ENCODE measurements around the gene RSRC2. TPM values are rescaled to one million over a fixed set of nuclear protein-coding genes. Genes with fewer than 3 reads are reported as not detected.
"Not testable (repeated sequence)": the region's sequence is repeated elsewhere in the genome, so short reads cannot be mapped to it uniquely, and the experiment has no call there.

The RSRC2 gene, protein sequence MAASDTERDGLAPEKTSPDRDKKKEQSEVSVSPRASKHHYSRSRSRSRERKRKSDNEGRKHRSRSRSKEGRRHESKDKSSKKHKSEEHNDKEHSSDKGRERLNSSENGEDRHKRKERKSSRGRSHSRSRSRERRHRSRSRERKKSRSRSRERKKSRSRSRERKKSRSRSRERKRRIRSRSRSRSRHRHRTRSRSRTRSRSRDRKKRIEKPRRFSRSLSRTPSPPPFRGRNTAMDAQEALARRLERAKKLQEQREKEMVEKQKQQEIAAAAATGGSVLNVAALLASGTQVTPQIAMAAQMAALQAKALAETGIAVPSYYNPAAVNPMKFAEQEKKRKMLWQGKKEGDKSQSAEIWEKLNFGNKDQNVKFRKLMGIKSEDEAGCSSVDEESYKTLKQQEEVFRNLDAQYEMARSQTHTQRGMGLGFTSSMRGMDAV
- total RNA-seq, result 10 to 100 TPM; 71.5 to 97.6 TPM

DNA sequence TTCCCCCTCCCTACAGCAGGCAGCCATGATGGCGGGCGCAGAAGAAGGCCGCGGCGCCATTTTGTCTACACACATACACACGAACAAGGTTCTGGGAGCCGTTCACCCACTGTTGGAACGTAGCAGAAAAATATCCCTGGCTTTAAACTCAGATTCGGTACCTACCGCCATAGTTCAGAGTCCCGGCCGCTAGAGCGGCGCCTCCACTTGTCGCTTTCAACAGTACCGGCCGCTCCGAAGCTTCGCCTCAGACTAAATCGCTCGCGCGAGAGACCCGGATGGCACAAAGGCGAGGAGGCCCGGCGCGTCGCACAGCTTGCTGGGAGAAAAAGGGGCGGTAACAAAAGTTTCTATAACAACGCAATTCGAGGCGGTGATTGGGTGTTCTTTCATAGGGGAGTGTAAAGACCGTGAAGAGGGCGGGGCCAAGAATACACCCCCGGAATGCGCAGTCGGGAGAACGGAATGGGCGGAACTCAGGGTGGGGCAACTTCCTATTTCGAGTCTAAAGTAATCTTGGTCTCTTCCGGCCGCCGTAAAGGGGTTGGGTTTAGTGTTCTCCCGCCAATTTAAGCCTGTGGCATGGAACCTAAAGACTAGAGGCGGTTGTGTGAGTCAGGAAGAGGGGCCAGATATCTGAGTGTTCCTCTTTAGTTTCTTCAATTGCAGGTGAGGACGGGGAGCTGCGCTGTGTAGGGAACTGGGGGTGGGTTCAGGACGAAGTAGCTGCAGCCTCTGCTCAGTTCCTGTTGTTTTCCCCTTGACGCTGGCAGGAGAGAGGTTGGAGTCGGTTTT is at the start of gene RSRC2, which contains the start of gene KNTC1:
Gene RSRC2, minus strand, starts transcription at position 254 of the 795 bp plus-strand sequence. Its CDS starts 83 bp downstream, at position 171.
Gene KNTC1, plus strand, starts transcription at position 567 of the 795 bp plus-strand sequence. CDS start 2,815 bp downstream, outside the sequence.
- Histone ChIP-seq H3K27me3 (replicated peaks; ENCODE audit: insufficient read depth) (no peaks in the 10 kb centered on the region), H3K36me3 (peaks cover 1% of the 10 kb centered on the region), H3K27ac (peak within 1 kb of the TSS; percentile 98 to 99), H3K9me3 (no peaks in the 10 kb centered on the region), H3K4me3 (peak within 1 kb of the TSS; percentile 92), H3K4me1 (ENCODE audit: control insufficient read depth in 1 of 2, low read depth in 2 of 2) (peaks cover 29 to 45% of the 10 kb centered on the region in 2 donors)
- TF ChIP-seq, protein P1, sequence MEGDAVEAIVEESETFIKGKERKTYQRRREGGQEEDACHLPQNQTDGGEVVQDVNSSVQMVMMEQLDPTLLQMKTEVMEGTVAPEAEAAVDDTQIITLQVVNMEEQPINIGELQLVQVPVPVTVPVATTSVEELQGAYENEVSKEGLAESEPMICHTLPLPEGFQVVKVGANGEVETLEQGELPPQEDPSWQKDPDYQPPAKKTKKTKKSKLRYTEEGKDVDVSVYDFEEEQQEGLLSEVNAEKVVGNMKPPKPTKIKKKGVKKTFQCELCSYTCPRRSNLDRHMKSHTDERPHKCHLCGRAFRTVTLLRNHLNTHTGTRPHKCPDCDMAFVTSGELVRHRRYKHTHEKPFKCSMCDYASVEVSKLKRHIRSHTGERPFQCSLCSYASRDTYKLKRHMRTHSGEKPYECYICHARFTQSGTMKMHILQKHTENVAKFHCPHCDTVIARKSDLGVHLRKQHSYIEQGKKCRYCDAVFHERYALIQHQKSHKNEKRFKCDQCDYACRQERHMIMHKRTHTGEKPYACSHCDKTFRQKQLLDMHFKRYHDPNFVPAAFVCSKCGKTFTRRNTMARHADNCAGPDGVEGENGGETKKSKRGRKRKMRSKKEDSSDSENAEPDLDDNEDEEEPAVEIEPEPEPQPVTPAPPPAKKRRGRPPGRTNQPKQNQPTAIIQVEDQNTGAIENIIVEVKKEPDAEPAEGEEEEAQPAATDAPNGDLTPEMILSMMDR (IDR thresholded peaks at IDR 0.05), result no peak
- peak; percentile 100 for ATAC-seq (ENCODE audit: insufficient number of reproducible peaks, low FRiP score, low read depth)
- DNase-seq (ENCODE audit: low spot score), result peak; percentile 99

DNA sequence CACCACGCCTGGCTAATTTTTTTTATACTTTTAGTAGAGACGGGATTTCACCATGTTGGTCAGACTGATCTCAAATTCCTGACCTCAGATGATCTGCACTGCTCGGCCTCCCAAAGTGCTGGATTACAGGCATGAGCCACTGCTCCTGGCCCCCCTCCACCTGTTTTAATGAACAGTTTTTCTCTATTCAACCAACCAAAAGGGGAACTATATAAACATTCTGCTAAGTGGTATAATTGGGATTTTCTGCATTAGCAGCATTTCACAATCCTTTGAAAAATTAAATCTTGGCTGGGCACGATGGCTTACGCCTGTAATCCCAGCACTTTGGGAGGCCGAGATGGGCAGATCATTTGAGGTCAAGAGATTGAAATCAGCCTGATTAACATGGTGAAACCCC is 45.1 kb upstream of the RSRC2 start:
- Histone ChIP-seq H3K27ac (no peak overlapping the region), H3K9me3 (no peaks in the 10 kb centered on the region), H3K4me1 (ENCODE audit: control insufficient read depth in 1 of 2, low read depth in 2 of 2) (no peaks in the 10 kb centered on the region), H3K4me3 (no peak overlapping the region), H3K27me3 (replicated peaks; ENCODE audit: insufficient read depth) (no peaks in the 10 kb centered on the region), H3K36me3 (no peaks in the 10 kb centered on the region)
- ATAC-seq (ENCODE audit: insufficient number of reproducible peaks, low FRiP score, low read depth) (no peak), DNase-seq (ENCODE audit: low spot score) (no peak)
- TF ChIP-seq, protein P1 (IDR thresholded peaks at IDR 0.05), result no peak

DNA sequence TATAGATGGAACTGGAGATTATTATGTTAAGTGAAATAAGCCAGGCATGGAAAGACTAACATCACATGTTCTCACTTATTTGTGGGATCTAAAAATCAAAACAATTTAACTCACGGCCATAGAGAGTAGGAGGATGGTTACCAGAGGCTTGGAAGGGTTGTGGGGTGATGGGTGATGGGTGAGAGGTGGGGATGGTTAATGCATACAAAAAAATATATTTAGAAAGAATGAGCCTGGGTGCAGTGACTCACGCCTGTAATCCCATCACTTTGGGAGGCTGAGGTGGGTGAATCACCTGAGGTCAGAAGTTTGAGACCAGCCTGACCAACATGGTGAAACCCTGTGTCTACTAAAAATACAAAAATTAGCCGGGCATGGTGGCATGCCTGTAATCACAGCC is 43.3 kb upstream of the RSRC2 start:
- H3K27me3 ChIP-seq (replicated peaks; ENCODE audit: insufficient read depth); H3K4me3 ChIP-seq; H3K9me3 ChIP-seq; ATAC-seq (ENCODE audit: insufficient number of reproducible peaks, low FRiP score, low read depth); DNase-seq (ENCODE audit: low spot score); H3K27ac ChIP-seq; H3K4me1 ChIP-seq (ENCODE audit: control insufficient read depth in 1 of 2, low read depth in 2 of 2); H3K36me3 ChIP-seq: not testable (repeated sequence)

DNA sequence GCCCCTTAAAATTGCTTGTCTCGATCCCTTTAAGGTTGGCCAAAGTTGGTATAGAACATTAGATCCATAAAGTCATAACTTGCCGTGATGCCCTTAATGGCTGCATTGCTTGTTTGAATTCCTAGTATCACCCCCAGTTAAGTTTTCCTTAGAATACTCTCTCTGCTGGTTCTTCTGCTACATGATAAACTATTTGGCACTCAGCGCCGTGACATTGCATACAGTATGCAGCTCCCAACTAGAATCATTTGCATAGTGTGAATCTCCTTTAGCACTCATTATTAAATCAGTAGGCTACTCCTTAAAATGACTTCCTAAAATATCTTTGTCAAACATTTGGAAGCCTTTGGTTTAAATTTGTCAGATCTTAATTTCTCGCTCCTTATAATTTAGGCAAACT is 42.6 kb upstream of the RSRC2 start:
- Histone ChIP-seq H3K36me3 (no peaks in the 10 kb centered on the region), H3K4me3 (no peak overlapping the region), H3K9me3 (no peaks in the 10 kb centered on the region), H3K27ac (no peak overlapping the region), H3K27me3 (replicated peaks; ENCODE audit: insufficient read depth) (no peaks in the 10 kb centered on the region), H3K4me1 (ENCODE audit: control insufficient read depth in 1 of 2, low read depth in 2 of 2) (no peaks in the 10 kb centered on the region)
- TF ChIP-seq, protein P1 (IDR thresholded peaks at IDR 0.05), result no peak
- DNase-seq (ENCODE audit: low spot score) (no peak), ATAC-seq (ENCODE audit: insufficient number of reproducible peaks, low FRiP score, low read depth) (no peak)

DNA sequence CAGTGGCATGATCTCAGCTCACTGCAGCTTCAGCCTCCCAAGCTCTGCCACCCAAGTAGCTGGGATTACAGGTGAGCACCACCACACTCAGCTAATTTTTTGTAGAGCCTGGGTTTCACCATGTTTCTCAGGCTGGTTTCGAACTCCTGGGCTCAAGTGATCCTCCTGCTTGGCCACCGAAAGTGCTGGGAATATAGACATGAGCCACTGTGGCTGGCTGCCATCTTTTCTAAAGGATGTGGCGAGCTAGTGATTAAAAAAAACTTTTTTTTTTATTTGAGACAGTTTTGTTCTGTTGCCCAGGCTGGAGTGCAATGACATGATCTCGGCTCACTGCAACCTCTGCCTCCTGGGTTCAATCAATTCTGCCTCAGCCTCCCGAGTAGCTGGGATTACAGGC is 40.1 kb upstream of the RSRC2 start:
- H3K4me3 ChIP-seq; DNase-seq (ENCODE audit: low spot score); H3K27ac ChIP-seq; H3K36me3 ChIP-seq; H3K27me3 ChIP-seq (replicated peaks; ENCODE audit: insufficient read depth); ATAC-seq (ENCODE audit: insufficient number of reproducible peaks, low FRiP score, low read depth); H3K4me1 ChIP-seq (ENCODE audit: control insufficient read depth in 1 of 2, low read depth in 2 of 2); H3K9me3 ChIP-seq: not testable (repeated sequence)

DNA sequence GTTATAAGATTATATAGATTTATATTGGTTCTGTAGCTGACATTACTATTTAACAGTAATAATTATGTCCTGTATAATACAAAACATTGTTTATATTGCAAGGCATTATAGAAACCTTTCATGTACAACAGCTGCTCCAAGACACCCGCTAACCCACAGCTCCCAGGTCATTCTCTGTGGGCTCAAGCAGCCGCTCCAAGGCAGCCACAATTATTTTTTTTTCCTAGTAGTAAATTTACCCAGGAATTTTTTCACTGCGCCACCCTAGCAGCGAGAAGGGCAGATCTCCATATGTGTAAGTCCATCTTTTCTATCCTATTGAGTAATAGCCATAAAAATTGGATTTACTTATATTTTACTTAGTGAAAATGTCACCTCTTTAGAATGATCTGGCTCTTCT is 36.6 kb upstream of the RSRC2 start:
- H3K27me3 ChIP-seq (replicated peaks; ENCODE audit: insufficient read depth), result no peaks in the 10 kb centered on the region
- ATAC-seq (ENCODE audit: insufficient number of reproducible peaks, low FRiP score, low read depth), result no peak
- H3K27ac ChIP-seq, result no peak overlapping the region
- DNase-seq (ENCODE audit: low spot score), result no peak
- no peak overlapping the region for H3K4me3 ChIP-seq
- no peaks in the 10 kb centered on the region for H3K4me1 ChIP-seq (ENCODE audit: control insufficient read depth in 1 of 2, low read depth in 2 of 2)
- TF ChIP-seq, protein P1 (IDR thresholded peaks at IDR 0.05), result no peak
- H3K36me3 ChIP-seq, result no peaks in the 10 kb centered on the region
- H3K9me3 ChIP-seq, result no peaks in the 10 kb centered on the region

Data from thoracic aorta (tissue), 2 donors.